ENCODE results near the gene NFIB.

The NFIB gene

GRCh38 chr9:14095277-14095676 is 218.7 kb downstream of the NFIB start:
- DNase-seq, result no peak

- no peak for DNase-seq
These were observed 219.4 kb downstream of the NFIB start for GRCh38 chr9:14094491-14094890.

- no peak for DNase-seq
These were observed 221.6 kb downstream of the NFIB start for GRCh38 chr9:14092344-14092743.

GRCh38 chr9:14089051-14089803 is 224.7 kb downstream of the NFIB start:
- DNase-seq, result no peak

DNA sequence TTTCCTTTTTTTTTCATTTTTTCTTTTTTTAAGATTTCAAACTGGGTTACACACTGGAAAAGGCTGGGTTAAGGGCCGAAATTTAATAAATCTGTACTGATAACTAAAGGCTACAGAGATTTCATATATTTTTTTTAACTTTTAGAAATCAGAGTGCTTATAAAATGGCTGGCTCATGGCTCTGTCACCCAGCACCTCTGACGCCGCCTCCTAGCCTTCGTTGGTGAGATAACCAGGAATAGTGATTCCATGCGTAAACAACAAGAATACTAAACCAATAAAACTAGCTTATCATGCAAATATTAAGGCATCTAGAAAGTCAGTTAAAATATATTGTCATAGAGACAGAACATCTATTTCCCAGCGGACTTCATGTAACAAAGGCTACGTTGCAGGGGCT is 226.4 kb downstream of the NFIB start:
- no peak for DNase-seq

DNA sequence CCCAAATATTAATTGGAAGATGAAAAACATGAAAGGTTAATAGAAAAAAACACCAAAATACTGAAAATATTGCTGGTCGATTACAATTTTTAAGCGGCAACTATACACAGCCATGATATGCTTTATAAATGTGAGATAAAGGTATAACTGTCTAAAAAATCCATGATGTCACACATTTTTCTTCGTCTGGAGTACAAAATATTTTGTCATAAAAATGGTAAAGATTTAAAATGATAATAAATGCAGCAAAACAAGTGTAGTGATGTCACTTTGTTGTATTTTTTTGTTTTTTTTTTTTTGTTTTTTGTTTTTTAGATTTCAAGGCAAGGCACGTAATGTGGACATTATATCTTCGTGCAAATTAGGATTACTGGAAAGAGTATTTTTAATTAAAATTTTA is 227.4 kb downstream of the NFIB start:
- DNase-seq, result no peak

DNA sequence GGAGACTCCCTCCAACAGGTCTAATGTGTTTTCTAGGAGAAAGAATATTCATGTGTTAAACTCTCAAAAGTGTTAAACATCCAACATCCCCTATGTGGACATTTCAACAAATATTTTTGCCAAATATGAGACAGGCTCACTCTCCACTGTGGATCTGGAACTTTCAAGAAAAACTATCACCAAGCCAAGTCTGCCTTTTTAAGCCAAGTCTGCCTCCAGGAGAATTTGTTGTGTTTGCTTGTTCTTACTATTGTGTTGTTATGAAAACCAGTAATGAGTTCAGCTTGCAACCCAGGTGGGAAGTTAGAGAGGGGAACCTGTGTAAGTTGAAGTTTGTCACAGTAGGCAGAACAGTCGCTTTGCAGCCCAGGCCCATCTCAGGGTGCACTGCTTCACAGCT is 228.1 kb downstream of the NFIB start:
- no peak for DNase-seq

DNA sequence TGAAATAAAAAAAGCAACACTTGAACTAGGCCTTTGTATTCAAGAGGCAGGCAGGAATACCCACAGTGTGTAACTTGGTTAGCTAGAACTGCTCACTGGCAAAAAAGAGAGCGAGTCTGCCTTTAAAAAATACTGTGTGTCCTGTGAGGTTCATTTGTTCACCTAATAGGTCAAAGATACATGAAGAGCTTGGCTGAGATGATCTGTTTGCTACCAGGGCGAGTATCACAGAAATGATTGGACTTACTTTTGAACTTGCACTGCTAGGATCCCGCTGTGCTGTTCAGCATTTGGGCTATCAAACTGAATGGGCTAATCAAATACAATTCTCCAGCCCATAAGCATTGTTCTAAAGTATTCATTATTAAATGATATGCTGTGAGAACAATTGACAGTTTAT is 229.1 kb downstream of the NFIB start:
- no peak for DNase-seq

GRCh38 chr9:14083366-14083765 is 230.6 kb downstream of the NFIB start:
- DNase-seq, result no peak

DNA sequence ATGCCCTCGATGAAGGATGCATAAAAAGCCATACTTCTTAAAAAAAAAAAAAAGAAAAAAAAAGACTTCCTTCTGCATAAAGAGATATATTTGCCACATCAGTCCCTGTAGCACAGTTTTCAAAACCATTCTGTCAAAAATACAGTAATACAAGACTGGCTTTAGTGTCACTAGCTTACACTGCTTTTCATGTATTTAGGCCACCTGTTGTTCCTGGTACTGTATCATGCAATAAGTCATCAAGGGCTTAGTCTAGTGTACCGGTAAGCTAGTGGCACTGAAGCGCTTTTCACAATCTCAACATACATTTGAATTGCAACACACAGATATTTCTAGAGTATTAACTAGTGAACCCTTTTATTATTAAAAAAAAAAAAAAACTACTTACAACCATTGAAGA is 231.2 kb downstream of the NFIB start:
- DNase-seq, result no peak

- no peak for DNase-seq
These were observed 232.2 kb downstream of the NFIB start for GRCh38 chr9:14081745-14082144.

- no peak for DNase-seq
These were observed 232.9 kb downstream of the NFIB start for GRCh38 chr9:14080959-14081542.

DNA sequence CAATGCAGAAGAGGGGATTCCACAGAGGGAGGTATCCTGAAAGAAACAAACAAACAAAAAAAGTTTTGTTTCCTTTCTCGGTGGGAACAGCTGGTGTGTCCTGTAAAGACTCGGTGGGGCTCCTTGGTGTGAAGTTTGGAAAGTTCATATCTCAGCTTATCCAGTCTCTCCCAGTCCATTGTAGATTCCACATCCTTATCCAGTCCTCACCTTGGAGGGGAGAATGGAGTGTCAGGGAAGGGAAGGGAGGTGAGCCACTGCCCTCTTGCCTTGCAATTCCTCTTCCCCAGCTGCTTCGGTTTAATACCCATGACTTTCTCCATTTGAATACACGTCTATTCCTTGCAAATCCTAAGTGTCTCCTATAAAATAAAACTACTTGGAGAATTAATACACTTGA is 234.5 kb downstream of the NFIB start:
- DNase-seq, result no peak

- DNase-seq, result no peak
These were observed 236.3 kb downstream of the NFIB start for GRCh38 chr9:14077672-14078071.

DNA sequence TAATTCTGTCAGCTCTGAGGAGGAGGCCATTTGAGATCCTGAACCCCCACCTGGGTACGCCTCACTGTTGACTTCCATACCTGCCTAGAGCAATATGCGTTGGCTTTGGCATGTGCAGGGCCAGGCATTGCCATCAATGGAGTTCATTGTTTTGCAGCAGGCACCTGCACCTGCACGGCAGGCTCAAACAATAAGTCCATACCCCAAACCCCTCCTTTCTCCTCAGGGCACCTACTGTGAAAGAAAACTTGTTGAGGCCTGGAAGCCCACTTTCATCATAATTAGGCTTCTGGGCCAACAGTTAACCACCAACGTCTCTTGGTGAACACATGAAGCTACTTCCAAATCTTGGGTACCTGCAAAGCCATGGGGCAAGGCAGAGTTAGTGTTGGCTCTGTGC is 238.7 kb downstream of the NFIB start:
- DNase-seq, result no peak

DNA sequence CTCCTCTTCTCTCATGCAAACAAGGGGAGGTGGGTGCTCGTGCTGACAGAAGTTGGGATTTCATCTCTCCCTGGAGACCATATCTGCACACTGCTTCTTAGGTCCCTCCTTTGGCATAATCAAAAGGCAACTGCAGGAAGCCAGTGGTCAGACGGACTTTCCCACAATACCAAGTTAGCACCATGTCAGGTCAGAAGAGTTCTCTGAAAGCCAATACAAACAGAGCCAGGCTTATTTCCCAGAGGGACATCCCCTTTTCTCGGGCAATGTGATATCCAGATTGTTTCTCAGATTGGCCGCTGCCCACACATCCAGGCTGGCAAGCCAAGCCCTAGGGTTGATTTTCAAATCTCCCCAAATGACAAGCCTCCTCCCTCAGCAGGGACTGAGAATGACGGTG is 241.1 kb downstream of the NFIB start:
- DNase-seq, result no peak

- DNase-seq, result no peak
These were observed 242.5 kb downstream of the NFIB start for GRCh38 chr9:14071484-14071883.

GRCh38 chr9:14068690-14069089 is 245.3 kb downstream of the NFIB start:
- DNase-seq, result no peak

GRCh38 chr9:14066831-14067230 is 247.1 kb downstream of the NFIB start:
- DNase-seq, result no peak

- no peak for DNase-seq
These were observed 247.9 kb downstream of the NFIB start for GRCh38 chr9:14066032-14066431.

DNA sequence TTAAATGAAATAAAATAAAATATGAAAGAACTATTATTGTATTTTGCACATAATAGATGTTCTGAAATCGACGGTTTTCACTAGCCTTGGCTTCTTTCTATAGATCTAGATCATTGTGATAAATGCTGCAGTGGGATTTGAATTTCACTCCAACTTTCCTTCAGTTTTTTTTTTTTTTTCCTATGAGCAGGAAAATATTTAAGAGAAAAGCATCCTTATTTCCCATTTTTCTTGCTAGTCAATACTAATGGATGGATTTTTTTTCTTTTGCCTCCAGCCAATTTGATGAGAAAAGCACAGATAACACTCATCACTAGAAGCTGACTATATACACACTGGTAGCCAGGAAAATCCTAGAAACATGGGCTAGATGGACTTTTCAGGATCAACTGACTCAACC is 249.0 kb downstream of the NFIB start:
- no peak for DNase-seq

DNA sequence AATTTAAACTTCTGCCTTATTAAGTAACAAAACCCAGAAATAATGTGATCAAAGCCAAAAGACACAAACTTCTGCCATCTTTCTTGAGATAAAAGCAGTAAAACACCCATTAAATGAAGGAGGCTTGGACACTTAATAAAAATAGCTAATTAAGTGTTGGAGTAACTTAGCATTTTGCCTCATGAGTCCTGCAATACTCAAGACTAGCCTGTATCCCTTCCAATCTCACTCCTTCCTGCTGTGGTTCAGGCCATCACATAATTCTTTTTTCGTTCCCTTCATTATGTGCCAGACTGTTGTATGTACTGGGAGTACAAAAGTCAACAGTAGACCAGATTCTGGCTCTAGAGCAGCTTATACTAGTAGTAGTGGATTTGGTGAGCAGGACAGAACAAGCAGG is 250.2 kb downstream of the NFIB start:
- DNase-seq, result no peak

DNA sequence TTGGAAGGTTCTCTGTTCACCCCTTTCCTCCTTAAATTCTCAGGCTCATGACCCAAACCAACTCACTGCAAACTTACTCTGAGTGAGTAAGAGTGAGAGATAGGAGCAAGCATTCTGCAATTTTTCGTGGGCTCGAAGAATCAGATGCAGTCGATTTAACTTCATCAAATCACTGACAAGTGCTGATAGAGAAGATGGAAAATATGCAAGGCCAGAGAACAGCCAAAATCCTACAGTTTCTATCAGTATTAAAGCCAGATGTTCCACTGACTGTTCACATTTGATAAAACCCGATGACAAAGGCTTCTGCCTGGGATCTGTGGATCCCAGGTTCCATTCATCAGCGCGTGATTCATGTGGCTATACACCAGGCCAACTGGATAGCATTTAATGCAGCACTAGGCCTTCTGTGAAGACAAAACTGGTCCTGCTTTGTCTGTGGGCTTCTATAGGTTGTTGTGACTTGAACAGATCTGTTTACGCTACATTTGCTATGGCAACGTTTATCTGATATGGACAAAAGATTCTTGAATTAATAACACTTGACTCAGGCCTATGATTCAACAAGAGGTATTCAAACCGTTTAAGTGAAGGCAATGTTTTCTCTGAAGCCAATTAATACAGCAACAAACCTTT is 251.2 kb downstream of the NFIB start:
- no peak for DNase-seq

DNA sequence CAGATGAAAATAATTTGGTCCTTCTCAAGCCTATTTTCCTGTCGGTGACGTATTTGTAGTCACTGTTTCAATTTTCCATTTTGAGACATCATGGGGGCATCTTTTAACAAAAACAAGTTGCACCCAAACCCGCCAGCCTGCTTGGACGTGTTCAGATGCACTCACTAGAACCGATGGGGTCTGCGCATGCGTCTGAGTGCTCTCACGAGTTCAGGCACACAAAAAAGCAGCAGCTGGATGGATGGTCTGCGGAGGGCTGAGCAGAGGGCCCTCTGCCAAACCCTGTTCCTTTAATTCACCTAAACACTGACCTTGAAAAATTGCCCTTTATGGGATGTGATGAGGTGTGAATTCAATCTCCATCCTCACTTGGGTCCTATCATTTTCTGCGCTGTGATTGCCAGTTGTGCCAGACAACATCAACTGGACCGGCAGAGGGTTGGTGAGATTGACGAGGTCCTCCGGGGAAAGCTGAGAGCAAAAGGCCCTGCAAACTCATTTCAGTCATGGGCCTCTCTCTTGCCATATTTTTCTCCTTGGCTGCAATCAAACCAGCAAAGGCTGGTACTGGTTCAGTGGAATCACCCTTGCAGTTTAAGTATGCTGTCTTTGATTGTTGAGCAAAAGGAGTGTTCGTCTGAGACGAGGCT is 251.9 kb downstream of the NFIB start:
- no peak for DNase-seq

Data from activated CD4-positive, alpha-beta T cell treated with anti-CD3 and anti-CD28 coated beads, Interleukin-2, amount 50 U/mL, for 1 hour (primary cell).